Activated CD4-positive, CD25-positive, alpha-beta regulatory T cell treated with anti-CD3 and anti-CD28 coated beads, Interleukin-2, amount 50 U/mL, for 24 hours (primary cell): ENCODE results near the gene ABI1.

Experiments
- ATAC-seq, 2 donors: fragments of 150-1000 bp; cut with Tn5 transposase; one replicate each; pipeline ENCODE4 v1.10.0; 2021; ENCODE audit warnings: mild to moderate bottlenecking in 1 of 2, moderate library complexity in 1 of 2

ABI1 gene

GRCh38 chr10:26711324-26711723, 149.4 kb downstream of the ABI1 start:
- no peak for ATAC-seq

DNA sequence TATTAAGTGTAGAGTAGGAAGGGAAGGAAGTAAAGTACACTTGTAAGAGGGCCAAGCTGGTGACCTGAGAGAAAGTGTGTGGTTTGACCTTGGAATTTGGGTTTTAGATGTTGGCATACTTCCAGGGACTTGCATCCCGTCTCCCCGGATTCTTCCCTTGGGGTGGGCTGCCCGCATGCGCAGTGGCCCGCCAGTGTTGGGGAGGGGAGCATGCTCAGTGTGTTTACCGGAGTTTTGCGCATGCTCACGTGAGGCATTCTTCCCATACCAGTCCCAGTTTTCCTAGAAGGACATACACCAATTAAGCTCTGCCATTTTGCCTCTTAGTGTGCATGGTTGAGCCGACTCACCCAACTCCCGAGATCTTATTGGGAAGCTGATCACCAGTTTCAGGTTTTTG, 153.8 kb downstream of the ABI1 start:
- no peak for ATAC-seq

DNA sequence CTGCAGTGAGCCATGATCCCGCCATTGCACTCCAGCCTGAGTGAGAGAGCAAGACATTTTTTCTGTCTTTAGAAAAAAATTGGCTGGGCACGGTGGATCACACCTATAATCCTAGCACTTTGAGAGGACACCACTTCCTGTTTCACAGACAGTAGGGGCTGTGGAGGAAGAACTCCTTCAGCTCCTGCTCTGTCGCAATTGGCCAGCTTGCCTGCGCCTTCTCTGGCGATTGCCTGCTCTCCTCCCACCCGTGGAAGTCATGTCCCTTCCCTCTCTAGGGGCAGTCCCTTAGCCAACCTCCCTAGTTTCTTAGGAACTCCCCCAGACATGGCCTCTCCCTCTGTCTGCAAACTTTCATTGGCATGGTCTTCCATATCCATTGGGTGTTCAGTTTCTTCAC, 154.6 kb downstream of the ABI1 start:
- ATAC-seq = no peak

GRCh38 chr10:26703974-26704373, 156.8 kb downstream of the ABI1 start:
- ATAC-seq = no peak

DNA sequence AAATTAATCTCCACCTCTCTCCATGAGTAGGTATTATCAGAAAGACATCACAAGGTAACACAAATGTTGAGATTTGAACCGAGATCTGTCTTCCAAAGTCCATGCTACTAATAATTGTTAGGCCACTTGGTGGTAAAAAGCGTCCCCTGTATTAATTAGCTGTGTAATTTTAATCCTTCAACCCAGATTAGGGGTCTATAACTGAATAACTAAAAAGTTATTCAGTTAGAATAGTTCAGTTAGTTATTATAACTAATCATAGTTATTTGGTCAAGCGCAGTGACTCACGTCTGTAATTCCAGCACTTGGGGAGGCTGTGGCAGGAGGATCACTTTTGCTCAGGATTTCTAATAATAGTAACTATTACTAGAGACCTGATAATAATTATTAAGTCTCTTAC, 157.7 kb downstream of the ABI1 start:
- no peak for ATAC-seq

DNA sequence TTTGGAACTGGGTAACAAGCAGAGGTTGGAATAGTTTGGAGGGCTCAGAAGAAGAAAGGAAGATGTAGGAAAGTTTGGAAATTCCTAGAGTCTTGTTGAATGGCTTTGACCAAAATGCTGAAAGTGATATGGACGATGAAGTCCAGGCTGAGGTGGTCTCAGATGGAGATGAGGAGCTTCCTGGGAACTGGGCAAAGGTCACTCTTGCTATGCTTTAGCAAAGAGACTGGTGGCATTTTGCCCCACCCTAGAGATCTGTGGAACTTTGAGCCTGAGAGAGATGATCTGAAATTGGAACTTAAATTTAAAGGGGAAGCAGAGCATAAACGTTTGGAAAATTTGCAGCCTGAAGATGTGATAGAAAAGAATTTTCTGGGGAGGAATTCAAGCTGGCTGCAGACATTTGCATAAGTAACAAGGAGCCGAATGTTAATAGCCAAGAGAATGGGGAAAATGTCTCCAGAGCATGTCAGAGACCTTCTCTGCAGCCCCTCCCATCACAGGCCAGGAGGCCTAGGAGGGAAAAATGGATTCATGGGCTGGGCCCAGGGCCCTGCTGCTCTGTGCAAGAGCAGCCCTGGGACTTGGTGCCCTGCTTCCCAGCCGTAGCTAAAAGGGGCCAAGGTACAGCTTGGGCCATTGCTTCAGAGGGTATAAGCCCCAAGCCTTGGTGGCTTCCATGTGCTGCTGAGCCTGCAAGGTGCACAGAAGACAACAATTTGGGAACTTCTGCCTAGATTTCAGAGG, 159.7 kb downstream of the ABI1 start:
- ATAC-seq = no peak

- ATAC-seq = no peak
Observed at GRCh38 chr10:26699631-26700030, 161.1 kb downstream of the ABI1 start.

DNA sequence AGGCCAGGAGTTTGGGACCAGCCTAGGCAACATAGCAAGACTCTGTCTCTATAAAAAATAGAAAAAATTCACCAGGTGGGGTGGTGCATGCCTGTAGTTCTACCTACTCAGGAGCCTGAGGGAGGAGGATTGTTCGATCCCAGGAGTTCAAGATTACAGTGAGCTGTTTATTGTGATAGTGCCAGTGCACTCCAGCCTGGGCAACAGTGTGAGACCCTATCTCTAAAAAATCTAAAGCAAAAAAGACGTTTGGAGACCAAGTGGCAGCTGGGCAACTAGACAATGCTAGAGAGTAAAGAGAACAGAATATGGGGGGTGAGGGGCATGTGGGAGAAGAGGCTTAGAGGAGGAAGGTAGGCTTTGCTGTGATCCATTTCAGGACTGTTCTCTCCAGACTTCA, 161.8 kb downstream of the ABI1 start:
- no peak for ATAC-seq

- ATAC-seq = no peak
Observed at GRCh38 chr10:26697922-26698608, 162.7 kb downstream of the ABI1 start.

GRCh38 chr10:26697163-26697921, 163.4 kb downstream of the ABI1 start, which contains the start of gene PDSS1:
Gene PDSS1 (plus strand): TSS chr10:26697701. CDS start chr10:26697712, 11 bp downstream.
- ATAC-seq = peak; percentile 83 to 84

DNA sequence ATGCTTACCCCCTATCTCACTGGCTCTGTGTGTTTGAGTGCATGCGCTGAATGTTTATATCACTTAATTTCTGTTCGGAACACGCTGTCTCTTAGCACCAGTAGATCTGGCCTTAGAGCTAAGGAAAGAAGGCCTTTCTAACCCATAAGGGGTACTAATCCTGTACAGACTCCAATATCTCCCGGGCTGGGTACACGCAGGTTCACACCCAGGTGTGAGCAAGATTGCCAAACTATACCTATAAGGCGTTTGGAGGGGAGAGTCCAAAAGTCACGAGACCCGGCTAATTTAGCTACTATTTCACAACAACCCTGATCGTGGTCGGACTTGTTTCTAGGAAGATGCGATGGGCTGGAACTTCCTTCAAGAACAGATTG, 164.0 kb downstream of the ABI1 start:
- no peak for ATAC-seq
